ENCODE data around the gene MEX3A.

MEX3A gene

GRCh38 chr1:156069490-156070455 lies 12.5 kb downstream of the MEX3A start:
- H3K4me1 Mint-ChIP-seq: peaks cover 13% of the 10 kb centered on the region
- H3K27ac Mint-ChIP-seq: no peak overlapping the region
- DNase-seq (no peak), ATAC-seq (no peak)
- H3K36me3 Mint-ChIP-seq (ENCODE audit: low read depth): no peaks in the 10 kb centered on the region
- H3K27me3 Mint-ChIP-seq: no peaks in the 10 kb centered on the region
- H3K4me3 Mint-ChIP-seq: no peak overlapping the region
- H3K9me3 Mint-ChIP-seq: no peaks in the 10 kb centered on the region

DNA sequence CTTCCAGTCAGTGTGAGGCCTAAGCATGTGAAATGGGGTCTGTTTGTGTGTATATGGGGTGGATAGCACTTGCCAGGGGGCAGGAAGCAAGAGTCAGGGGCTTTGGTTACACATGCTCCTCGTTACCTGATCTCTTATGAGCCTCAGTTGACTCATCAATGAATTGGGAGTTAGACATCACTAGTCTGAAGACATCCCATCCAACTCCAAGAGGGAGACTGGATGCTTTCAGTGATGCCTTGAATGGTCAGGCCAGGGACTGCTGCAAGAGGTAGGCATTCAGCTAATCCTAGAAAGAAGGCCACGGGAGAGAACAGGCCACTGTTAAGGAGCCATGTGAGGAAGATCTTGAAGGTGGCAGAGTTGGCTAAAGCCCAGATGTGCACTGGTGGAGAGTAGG lies 15.0 kb downstream of the MEX3A start:
- Mint-ChIP-seq H3K4me3 (no peak overlapping the region), H3K27ac (no peak overlapping the region), H3K4me1 (peaks cover 14% of the 10 kb centered on the region), H3K36me3 (ENCODE audit: low read depth) (no peaks in the 10 kb centered on the region), H3K27me3 (no peaks in the 10 kb centered on the region), H3K9me3 (no peaks in the 10 kb centered on the region)
- ATAC-seq: no peak
- no peak for DNase-seq

- H3K27ac Mint-ChIP-seq: no peak overlapping the region
- ATAC-seq (no peak), DNase-seq (no peak)
- no peak overlapping the region for H3K4me3 Mint-ChIP-seq
- H3K4me1 Mint-ChIP-seq: peaks cover 14% of the 10 kb centered on the region
- no peaks in the 10 kb centered on the region for H3K9me3 Mint-ChIP-seq
- no peaks in the 10 kb centered on the region for H3K36me3 Mint-ChIP-seq (ENCODE audit: low read depth)
- no peaks in the 10 kb centered on the region for H3K27me3 Mint-ChIP-seq
Observed at GRCh38 chr1:156065871-156066270, 16.4 kb downstream of the MEX3A start.

- no peak for DNase-seq
- Mint-ChIP-seq H3K4me1 (peaks cover 14% of the 10 kb centered on the region), H3K27me3 (no peaks in the 10 kb centered on the region), H3K4me3 (no peak overlapping the region), H3K27ac (no peak overlapping the region), H3K36me3 (ENCODE audit: low read depth) (no peaks in the 10 kb centered on the region), H3K9me3 (no peaks in the 10 kb centered on the region)
- peak; percentile 45 for ATAC-seq
Observed at GRCh38 chr1:156065212-156065611, 17.1 kb downstream of the MEX3A start.

DNA sequence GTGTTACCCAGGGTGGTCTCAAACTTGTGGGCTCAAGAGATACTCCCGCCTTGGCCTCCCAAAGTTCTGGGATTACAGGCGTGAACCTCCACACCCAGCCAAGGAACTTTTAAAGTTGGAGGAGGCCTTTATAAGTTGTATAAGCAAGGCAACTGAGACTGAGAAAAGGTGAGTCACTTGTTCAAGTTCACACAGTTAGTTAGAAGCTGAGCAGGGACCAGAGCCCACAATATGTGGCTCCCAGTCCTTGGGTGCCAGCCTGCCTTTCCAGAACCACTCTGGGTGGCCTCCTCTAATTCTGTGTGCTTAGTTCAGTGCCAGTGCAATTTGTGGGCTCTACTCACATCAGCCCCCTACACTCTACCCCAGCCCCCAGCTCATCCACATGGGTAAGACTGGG lies 17.6 kb downstream of the MEX3A start:
- Mint-ChIP-seq H3K9me3 (no peaks in the 10 kb centered on the region), H3K36me3 (ENCODE audit: low read depth) (no peaks in the 10 kb centered on the region), H3K4me3 (no peak overlapping the region), H3K27me3 (no peaks in the 10 kb centered on the region), H3K4me1 (peaks cover 14% of the 10 kb centered on the region), H3K27ac (no peak overlapping the region)
- ATAC-seq: peak; percentile 72
- DNase-seq: no peak

DNA sequence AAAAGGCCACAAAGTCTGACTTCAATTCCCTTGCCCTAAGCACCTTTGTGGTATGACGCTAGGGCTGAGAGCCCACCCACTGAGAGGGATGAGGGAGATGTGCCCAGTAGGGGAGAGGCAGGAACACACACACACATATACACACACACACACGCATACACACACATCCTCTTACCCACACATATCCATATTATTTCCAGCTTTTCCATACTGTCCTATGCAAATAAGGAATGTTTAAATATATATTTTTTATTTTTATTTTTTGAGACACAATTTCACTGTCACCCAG lies 18.3 kb downstream of the MEX3A start:
- no peak for DNase-seq
- no peaks in the 10 kb centered on the region for H3K27me3 Mint-ChIP-seq
- H3K4me3 Mint-ChIP-seq: no peak overlapping the region
- no peaks in the 10 kb centered on the region for H3K36me3 Mint-ChIP-seq (ENCODE audit: low read depth)
- no peaks in the 10 kb centered on the region for H3K9me3 Mint-ChIP-seq
- no peak overlapping the region for H3K27ac Mint-ChIP-seq
- ATAC-seq: no peak
- peaks cover 14% of the 10 kb centered on the region for H3K4me1 Mint-ChIP-seq

GRCh38 chr1:156062189-156062588 lies 20.1 kb downstream of the MEX3A start:
- no peaks in the 10 kb centered on the region for H3K27me3 Mint-ChIP-seq
- peaks cover 14% of the 10 kb centered on the region for H3K4me1 Mint-ChIP-seq
- H3K9me3 Mint-ChIP-seq: no peaks in the 10 kb centered on the region
- peaks cover 4% of the 10 kb centered on the region for H3K36me3 Mint-ChIP-seq (ENCODE audit: low read depth)
- DNase-seq (no peak), ATAC-seq (no peak)
- H3K4me3 Mint-ChIP-seq: no peak overlapping the region
- no peak overlapping the region for H3K27ac Mint-ChIP-seq

GRCh38 chr1:156060937-156061636 lies 21.2 kb downstream of the MEX3A start, which contains the start of gene RAB25:
Gene RAB25 (plus strand): TSS chr1:156061160. CDS start chr1:156061401, 241 bp downstream.
- H3K27ac Mint-ChIP-seq: no peak within 1 kb of the TSS
- DNase-seq: no peak
- ATAC-seq: no peak
- peaks cover 4% of the 10 kb centered on the region for H3K36me3 Mint-ChIP-seq (ENCODE audit: low read depth)
- H3K27me3 Mint-ChIP-seq: no peaks in the 10 kb centered on the region
- peaks cover 13% of the 10 kb centered on the region for H3K4me1 Mint-ChIP-seq
- no peaks in the 10 kb centered on the region for H3K9me3 Mint-ChIP-seq
- H3K4me3 Mint-ChIP-seq: no peak within 1 kb of the TSS

GRCh38 chr1:156056326-156056849 lies 25.9 kb downstream of the MEX3A start:
- DNase-seq (no peak), ATAC-seq (no peak)
- H3K9me3 Mint-ChIP-seq: no peaks in the 10 kb centered on the region
- H3K36me3 Mint-ChIP-seq (ENCODE audit: low read depth): peaks cover 4% of the 10 kb centered on the region
- H3K27ac Mint-ChIP-seq: no peak overlapping the region
- no peak overlapping the region for H3K4me3 Mint-ChIP-seq
- H3K4me1 Mint-ChIP-seq: peaks cover 24% of the 10 kb centered on the region
- no peaks in the 10 kb centered on the region for H3K27me3 Mint-ChIP-seq

- peaks cover 25% of the 10 kb centered on the region for H3K4me1 Mint-ChIP-seq
- peaks cover 4% of the 10 kb centered on the region for H3K36me3 Mint-ChIP-seq (ENCODE audit: low read depth)
- peak overlapping the region; percentile 46 for H3K27ac Mint-ChIP-seq
- no peak for ATAC-seq
- H3K9me3 Mint-ChIP-seq: no peaks in the 10 kb centered on the region
- DNase-seq: no peak
- H3K4me3 Mint-ChIP-seq: peak overlapping the region; percentile 96
- H3K27me3 Mint-ChIP-seq: no peaks in the 10 kb centered on the region
Observed at GRCh38 chr1:156055281-156056048, 26.8 kb downstream of the MEX3A start.

DNA sequence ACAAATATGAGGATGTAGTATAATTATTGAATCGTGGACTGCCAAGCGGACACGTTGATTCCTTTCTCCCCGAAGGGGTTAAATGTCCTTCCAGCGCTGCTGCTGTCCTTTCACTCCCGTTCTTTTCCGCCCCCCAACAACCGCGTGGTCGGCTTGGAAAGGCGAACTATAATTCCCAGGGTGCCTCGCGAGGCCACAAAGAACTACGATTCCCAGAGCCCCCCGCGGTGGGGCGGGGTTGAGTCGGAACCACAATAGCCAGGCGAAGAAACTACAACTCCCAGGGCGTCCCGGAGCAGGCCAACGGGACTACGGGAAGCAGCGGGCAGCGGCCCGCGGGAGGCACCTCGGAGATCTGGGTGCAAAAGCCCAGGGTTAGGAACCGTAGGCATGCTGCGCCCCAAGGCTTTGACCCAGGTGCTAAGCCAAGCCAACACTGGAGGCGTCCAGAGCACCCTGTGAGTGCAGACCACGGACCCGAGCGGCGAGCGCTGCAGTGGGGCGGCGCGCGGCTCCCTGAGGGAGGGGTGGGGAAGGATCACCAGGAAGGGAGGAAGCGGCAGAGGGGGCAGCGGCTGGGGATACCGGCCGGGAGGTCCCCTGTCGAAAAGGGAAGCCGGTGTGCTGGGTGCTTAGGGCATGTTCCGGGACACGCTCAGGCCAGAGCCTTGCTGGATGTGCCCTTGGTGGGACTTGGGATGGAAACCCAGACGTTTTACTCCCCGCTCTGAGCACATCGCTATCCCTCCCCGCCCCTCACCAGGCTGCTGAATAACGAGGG lies 27.6 kb downstream of the MEX3A start, which contains the start of gene LAMTOR2:
TSS of gene LAMTOR2 (plus strand) at position 283 of the 781 bp plus-strand sequence. CDS start at position 391, 108 bp downstream.
- DNase-seq (peak; percentile 97), ATAC-seq (peak; percentile 79)
- Mint-ChIP-seq H3K9me3 (no peaks in the 10 kb centered on the region), H3K4me1 (peaks cover 25% of the 10 kb centered on the region), H3K36me3 (ENCODE audit: low read depth) (peaks cover 8% of the 10 kb centered on the region), H3K27me3 (no peaks in the 10 kb centered on the region), H3K27ac (peak within 1 kb of the TSS; percentile 96), H3K4me3 (peak within 1 kb of the TSS; percentile 96)

GRCh38 chr1:156053768-156054499 lies 28.3 kb downstream of the MEX3A start, which contains the start of gene UBQLN4:
Gene UBQLN4 (minus strand): TSS chr1:156053798. CDS start chr1:156053701, 97 bp downstream.
- Mint-ChIP-seq H3K27ac (peak within 1 kb of the TSS; percentile 96), H3K4me1 (peaks cover 25% of the 10 kb centered on the region), H3K4me3 (peak within 1 kb of the TSS; percentile 96), H3K9me3 (no peaks in the 10 kb centered on the region), H3K27me3 (no peaks in the 10 kb centered on the region), H3K36me3 (ENCODE audit: low read depth) (peaks cover 9% of the 10 kb centered on the region)
- ATAC-seq: peak; percentile 62
- peak; percentile 87 for DNase-seq
